Esophagus muscularis mucosa (tissue), 4 donors: ENCODE data around the gene FAM222B. TPM values are rescaled to one million over a fixed set of nuclear protein-coding genes. Genes with fewer than 3 reads are reported as not detected.
"Not testable (repeated sequence)": the region's sequence is repeated elsewhere in the genome, so short reads cannot be mapped to it uniquely, and the experiment has no call there.

Experiments
- DNase-seq: peaks from one replicate; pipeline ENCODE4 v3.0.0-alpha.2; 2017; ENCODE audit errors: extremely low spot score
- H3K27ac ChIP-seq, 4 donors: fragments of 200-600 bp; sonication (generic); replicated peaks in 1 of 4; 1 replicate in 3 of 4; 2 replicates in 1 of 4; pipeline ENCODE4 v1.5.1; 2016 to 2019; ENCODE audit warnings: mild to moderate bottlenecking in 1 of 4
- H3K27me3 ChIP-seq, 4 donors: fragments of 200-600 bp; sonication (generic); one replicate each; pipeline versions ENCODE4 v1.5.1 to v1.6.0; 2016 to 2019
- H3K36me3 ChIP-seq, 4 donors: fragments of 200-600 bp; sonication (generic); one replicate each; pipeline ENCODE4 v1.5.1; 2016 to 2019
- H3K4me1 ChIP-seq, 4 donors: fragments of 200-600 bp; sonication (generic); one replicate each; pipeline ENCODE4 v1.5.1; 2016 to 2019
- H3K4me3 ChIP-seq, 4 donors: fragments of 200-600 bp; sonication (generic); 1 replicate in 2 of 4; 2 replicates in 2 of 4; pipeline ENCODE4 v1.5.1; 2016 to 2019; ENCODE audit warnings: mild to moderate bottlenecking in 4 of 4, moderate library complexity in 1 of 4
- H3K9me3 ChIP-seq, 4 donors: fragments of 200-600 bp; sonication (generic); 1 replicate in 3 of 4; 2 replicates in 1 of 4; pipeline ENCODE4 v1.5.1; 2016 to 2019
- EP300 ChIP-seq: sonication (generic); formaldehyde crosslinking; IDR thresholded peaks from one replicate; pipeline ENCODE4 v1.6.1; 2017; ENCODE audit warnings: antibody characterized with exemption
- POLR2A ChIP-seq: fragments of 450-650 bp; IDR thresholded peaks from one replicate; pipeline ENCODE4 v1.6.1; 2017; ENCODE audit warnings: antibody characterized with exemption, moderate library complexity, mild to moderate bottlenecking, low read depth
- POLR2AphosphoS5 ChIP-seq, 2 donors: sonication (generic); formaldehyde crosslinking; IDR thresholded peaks; one replicate each; pipeline ENCODE4 v1.6.1; 2017; ENCODE audit warnings: antibody characterized with exemption in 2 of 2
- WGBS: methylation state at CpG from one replicate; pipeline ENCODE4 v1.1.5; 2018; 5-methylcytosine and 5-hydroxymethylcytosine counted together
- intact Hi-C: fragments of 100-400 bp; cut with DNase I; formaldehyde crosslinking; loops from one replicate; pipeline ENCODE4 v1.15.1; 2023
- total RNA-seq, 4 donors: library from RNA; depleted of rRNA; stranded (reverse); fragments of >200 nt; gene quantifications; one replicate each; pipeline versions ENCODE4 v1.1.0 to v1.2.1, GENCODE V29; 2016
- TF ChIP-seq, protein P1 (sequence below), 3 experiments: fragments of 200-600 bp in 2 of 3; fragments of 450-650 bp in 1 of 3; sonication (generic) in 2 of 3; IDR thresholded peaks; one replicate each; pipeline ENCODE4 v1.5.1; 2017 to 2019; ENCODE audit warnings: antibody characterized with exemption in 3 of 3, mild to moderate bottlenecking in 2 of 3, moderate library complexity in 1 of 3

Gene FAM222B
- total RNA-seq, 4 donors from 2014 or later = 15.9 to 48.1 (median 30.3) TPM

DNA sequence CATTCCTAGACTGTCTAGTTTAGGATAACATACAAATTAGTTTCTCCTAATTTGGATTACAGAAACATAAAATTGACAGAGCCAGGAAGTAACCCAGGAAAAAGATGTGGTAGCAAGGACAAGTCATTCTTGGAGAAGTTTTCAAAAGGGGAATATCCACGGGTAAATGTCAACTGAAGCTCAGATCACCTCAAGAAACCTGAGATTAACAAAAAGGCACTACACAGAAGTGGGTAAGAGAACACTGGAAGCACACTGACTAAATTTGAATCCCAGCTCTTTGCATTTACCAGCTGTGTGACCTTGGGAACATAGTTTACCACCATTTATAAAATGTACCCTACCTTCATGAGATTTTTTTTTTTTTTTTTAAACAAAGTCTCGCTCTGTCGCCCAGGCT, 59.4 kb downstream of the FAM222B start:
- 84% methylated on average over 3 of the region's 3 CpGs for WGBS
- TF ChIP-seq POLR2AphosphoS5 (IDR thresholded peaks at IDR 0.05) = no peak
- Histone ChIP-seq H3K36me3 (peaks cover 0 to 9% (median 9%) of the 10 kb centered on the region in 4 donors), H3K27me3 (no peaks in the 10 kb centered on the region), H3K27ac (no peak overlapping the region), H3K4me3 (no peak overlapping the region), H3K9me3 (no peaks in the 10 kb centered on the region), H3K4me1 (peaks cover 0 to 3% (median 1%) of the 10 kb centered on the region in 4 donors)
- DNase-seq = no peak
- intact Hi-C loops = no loop called here

DNA sequence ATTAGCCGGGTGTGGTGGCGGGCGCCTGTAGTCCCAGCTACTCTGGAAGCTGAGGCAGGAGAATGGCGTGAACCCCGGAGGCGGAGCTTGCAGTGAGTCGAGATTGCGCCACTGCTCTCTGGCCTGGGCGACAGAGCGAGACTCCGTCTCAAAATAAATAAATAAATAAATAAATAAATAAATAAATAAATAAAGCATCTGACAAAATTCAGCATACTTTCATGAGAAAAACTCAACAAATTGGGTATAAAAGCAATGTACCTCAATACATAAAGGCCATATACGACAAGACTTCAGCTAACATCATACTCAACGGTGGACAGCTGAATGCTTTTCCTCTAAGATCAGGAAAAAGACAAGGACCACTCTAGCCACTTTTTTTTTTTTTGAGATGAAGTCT, 63.0 kb downstream of the FAM222B start:
- intact Hi-C loops, H3K9me3 ChIP-seq, H3K27ac ChIP-seq, H3K27me3 ChIP-seq, H3K4me3 ChIP-seq, DNase-seq, H3K36me3 ChIP-seq: not testable (repeated sequence)
- peaks cover 12 to 20% (median 16%) of the 10 kb centered on the region in 4 donors for H3K4me1 ChIP-seq
- 98% methylated on average over 13 of the region's 13 CpGs for WGBS

DNA sequence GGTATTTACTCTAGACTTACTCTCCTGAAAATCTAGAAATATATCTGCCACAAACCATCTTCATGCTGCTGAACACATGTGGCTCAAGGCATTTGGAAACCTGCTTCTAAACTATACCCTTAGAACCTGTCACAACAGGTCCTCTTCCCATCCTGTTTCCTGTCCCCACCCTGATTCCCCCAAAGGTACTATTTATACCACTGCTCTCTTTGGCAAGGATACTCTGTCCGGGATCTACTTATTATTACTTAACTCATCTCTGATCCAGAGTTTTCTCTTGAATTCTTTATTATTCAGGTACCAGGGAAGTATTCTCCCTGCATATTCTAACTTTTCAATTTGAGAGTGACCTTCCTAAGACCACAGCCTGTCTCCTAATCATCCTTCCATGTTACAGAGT, 65.4 kb downstream of the FAM222B start:
- intact Hi-C loops = no loop called here
- Histone ChIP-seq H3K4me3 (no peak overlapping the region), H3K9me3 (no peaks in the 10 kb centered on the region), H3K27ac (peak overlapping the region in 1 of 4 donors; percentile 10), H3K4me1 (peaks cover 12 to 27% (median 16%) of the 10 kb centered on the region in 4 donors), H3K36me3 (peaks cover 0 to 11% (median 8%) of the 10 kb centered on the region in 4 donors), H3K27me3 (no peaks in the 10 kb centered on the region)
- DNase-seq = no peak
- WGBS = 10% methylated on average over 1 of the region's 1 CpG
- no peak for TF ChIP-seq EP300
- TF ChIP-seq POLR2AphosphoS5 (IDR thresholded peaks at IDR 0.05) = no peak
- TF ChIP-seq, protein P1, sequence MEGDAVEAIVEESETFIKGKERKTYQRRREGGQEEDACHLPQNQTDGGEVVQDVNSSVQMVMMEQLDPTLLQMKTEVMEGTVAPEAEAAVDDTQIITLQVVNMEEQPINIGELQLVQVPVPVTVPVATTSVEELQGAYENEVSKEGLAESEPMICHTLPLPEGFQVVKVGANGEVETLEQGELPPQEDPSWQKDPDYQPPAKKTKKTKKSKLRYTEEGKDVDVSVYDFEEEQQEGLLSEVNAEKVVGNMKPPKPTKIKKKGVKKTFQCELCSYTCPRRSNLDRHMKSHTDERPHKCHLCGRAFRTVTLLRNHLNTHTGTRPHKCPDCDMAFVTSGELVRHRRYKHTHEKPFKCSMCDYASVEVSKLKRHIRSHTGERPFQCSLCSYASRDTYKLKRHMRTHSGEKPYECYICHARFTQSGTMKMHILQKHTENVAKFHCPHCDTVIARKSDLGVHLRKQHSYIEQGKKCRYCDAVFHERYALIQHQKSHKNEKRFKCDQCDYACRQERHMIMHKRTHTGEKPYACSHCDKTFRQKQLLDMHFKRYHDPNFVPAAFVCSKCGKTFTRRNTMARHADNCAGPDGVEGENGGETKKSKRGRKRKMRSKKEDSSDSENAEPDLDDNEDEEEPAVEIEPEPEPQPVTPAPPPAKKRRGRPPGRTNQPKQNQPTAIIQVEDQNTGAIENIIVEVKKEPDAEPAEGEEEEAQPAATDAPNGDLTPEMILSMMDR (IDR thresholded peaks at IDR 0.05) = no peak
- no peak for TF ChIP-seq POLR2A

DNA sequence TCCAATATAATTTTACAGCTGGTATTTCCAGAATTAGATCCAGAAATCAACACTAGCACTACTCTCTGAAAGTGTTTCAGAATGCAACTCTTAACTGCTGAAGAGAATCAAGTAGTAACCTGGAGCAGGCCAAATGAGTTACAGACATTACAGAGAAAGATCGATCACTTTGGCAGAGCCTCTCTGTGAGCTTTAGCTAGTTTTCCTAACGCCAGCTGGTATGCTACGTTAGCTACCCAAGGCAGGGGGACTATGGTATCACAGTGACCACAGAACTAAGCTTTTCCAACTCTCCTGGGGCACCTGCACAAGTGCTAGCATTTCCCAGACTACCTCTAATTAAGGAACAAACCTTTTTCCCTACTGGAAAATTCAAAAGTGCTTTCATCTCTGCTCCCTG, 68.4 kb downstream of the FAM222B start:
- WGBS = 76% methylated on average over 3 of the region's 3 CpGs
- no peak for DNase-seq
- no peak overlapping the region for H3K4me3 ChIP-seq
- no peaks in the 10 kb centered on the region for H3K27me3 ChIP-seq
- peaks cover 12 to 27% (median 16%) of the 10 kb centered on the region in 4 donors for H3K4me1 ChIP-seq
- intact Hi-C loops = no loop called here
- H3K9me3 ChIP-seq = no peaks in the 10 kb centered on the region
- H3K36me3 ChIP-seq = peaks cover 0 to 4% (median 3%) of the 10 kb centered on the region in 4 donors
- TF ChIP-seq, protein P1 (IDR thresholded peaks at IDR 0.05) = no peak
- TF ChIP-seq POLR2AphosphoS5 (IDR thresholded peaks at IDR 0.05) (no peak), POLR2A (no peak), EP300 (no peak)
- no peak overlapping the region for H3K27ac ChIP-seq

DNA sequence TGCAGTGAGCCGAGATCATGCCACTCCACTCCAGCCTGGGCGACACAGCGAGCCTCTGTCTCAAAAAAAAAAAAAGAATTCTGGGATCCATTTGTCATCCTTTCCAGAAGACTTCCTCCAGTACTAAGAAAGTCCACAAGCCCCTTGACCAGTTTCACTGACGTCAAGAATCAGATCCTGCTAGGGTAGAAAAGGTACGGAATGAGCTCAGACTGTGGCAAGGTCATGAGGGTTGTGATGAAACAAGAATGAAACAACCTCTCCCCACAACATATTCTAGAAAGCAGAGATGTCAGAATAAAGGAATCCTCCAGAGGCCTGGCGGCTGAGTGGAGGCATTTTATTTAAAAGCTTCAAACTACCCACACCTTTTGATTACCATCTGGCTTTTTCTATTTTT, 68.9 kb downstream of the FAM222B start:
- H3K4me3 ChIP-seq = no peak overlapping the region
- peaks cover 0 to 4% (median 2%) of the 10 kb centered on the region in 4 donors for H3K36me3 ChIP-seq
- TF ChIP-seq POLR2AphosphoS5 (IDR thresholded peaks at IDR 0.05) (no peak), POLR2A (no peak), EP300 (no peak)
- TF ChIP-seq, protein P1 (IDR thresholded peaks at IDR 0.05) = no peak
- peaks cover 12 to 27% (median 16%) of the 10 kb centered on the region in 4 donors for H3K4me1 ChIP-seq
- intact Hi-C loops = no loop called here
- H3K27me3 ChIP-seq = no peaks in the 10 kb centered on the region
- DNase-seq = no peak
- no peak overlapping the region for H3K27ac ChIP-seq
- WGBS = 86% methylated on average over 6 of the region's 6 CpGs
- no peaks in the 10 kb centered on the region for H3K9me3 ChIP-seq

- WGBS = 71% methylated on average over 4 of the region's 4 CpGs
- TF ChIP-seq, protein P1 (IDR thresholded peaks at IDR 0.05) = no peak
- TF ChIP-seq POLR2A (no peak), EP300 (no peak)
- intact Hi-C loops = no loop called here
- no peak for DNase-seq
- no peaks in the 10 kb centered on the region for H3K9me3 ChIP-seq
- H3K4me1 ChIP-seq = peaks cover 17 to 27% (median 27%) of the 10 kb centered on the region in 4 donors
- H3K27me3 ChIP-seq = no peaks in the 10 kb centered on the region
- H3K36me3 ChIP-seq = peaks cover 3 to 49% (median 19%) of the 10 kb centered on the region in 4 donors
- no peak overlapping the region for H3K4me3 ChIP-seq
- H3K27ac ChIP-seq = no peak overlapping the region
These were observed 77.6 kb downstream of the FAM222B start for GRCh38 chr17:28765038-28765437.
